ENCODE data around the gene DPY19L3.

DPY19L3 gene

GRCh38 chr19:32459204-32459865, 53.8 kb downstream of the DPY19L3 start:
- no peak for TF ChIP-seq USF1 (IDR thresholded peaks at IDR 0.05)
- no peak for TF ChIP-seq RAD21 (IDR thresholded peaks at IDR 0.05; ENCODE audit: low read depth)
- no peak for TF ChIP-seq YY1 (IDR thresholded peaks at IDR 0.05; ENCODE audit: low read depth)
- no peak for TF ChIP-seq CREB1 (IDR thresholded peaks at IDR 0.05; ENCODE audit: low read depth)
- no peak for TF ChIP-seq ZBTB7A (IDR thresholded peaks at IDR 0.05; ENCODE audit: low read depth)
- TF ChIP-seq FOXM1 (IDR thresholded peaks at IDR 0.05; ENCODE audit: borderline replicate concordance, low read depth), result no peak
- TF ChIP-seq CEBPB (IDR thresholded peaks at IDR 0.05), result no peak
- no peak for TF ChIP-seq EGR1 (IDR thresholded peaks at IDR 0.05)
- TF ChIP-seq TAF1 (IDR thresholded peaks at IDR 0.05; ENCODE audit: low read depth), result no peak
- TF ChIP-seq MAX (IDR thresholded peaks at IDR 0.05), result no peak
- no peak for TF ChIP-seq EP300 (IDR thresholded peaks at IDR 0.05; ENCODE audit: borderline replicate concordance)
- TF ChIP-seq, protein P1, sequence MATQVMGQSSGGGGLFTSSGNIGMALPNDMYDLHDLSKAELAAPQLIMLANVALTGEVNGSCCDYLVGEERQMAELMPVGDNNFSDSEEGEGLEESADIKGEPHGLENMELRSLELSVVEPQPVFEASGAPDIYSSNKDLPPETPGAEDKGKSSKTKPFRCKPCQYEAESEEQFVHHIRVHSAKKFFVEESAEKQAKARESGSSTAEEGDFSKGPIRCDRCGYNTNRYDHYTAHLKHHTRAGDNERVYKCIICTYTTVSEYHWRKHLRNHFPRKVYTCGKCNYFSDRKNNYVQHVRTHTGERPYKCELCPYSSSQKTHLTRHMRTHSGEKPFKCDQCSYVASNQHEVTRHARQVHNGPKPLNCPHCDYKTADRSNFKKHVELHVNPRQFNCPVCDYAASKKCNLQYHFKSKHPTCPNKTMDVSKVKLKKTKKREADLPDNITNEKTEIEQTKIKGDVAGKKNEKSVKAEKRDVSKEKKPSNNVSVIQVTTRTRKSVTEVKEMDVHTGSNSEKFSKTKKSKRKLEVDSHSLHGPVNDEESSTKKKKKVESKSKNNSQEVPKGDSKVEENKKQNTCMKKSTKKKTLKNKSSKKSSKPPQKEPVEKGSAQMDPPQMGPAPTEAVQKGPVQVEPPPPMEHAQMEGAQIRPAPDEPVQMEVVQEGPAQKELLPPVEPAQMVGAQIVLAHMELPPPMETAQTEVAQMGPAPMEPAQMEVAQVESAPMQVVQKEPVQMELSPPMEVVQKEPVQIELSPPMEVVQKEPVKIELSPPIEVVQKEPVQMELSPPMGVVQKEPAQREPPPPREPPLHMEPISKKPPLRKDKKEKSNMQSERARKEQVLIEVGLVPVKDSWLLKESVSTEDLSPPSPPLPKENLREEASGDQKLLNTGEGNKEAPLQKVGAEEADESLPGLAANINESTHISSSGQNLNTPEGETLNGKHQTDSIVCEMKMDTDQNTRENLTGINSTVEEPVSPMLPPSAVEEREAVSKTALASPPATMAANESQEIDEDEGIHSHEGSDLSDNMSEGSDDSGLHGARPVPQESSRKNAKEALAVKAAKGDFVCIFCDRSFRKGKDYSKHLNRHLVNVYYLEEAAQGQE (IDR thresholded peaks at IDR 0.05; ENCODE audit: low read depth), result no peak

- TF ChIP-seq EP300 (IDR thresholded peaks at IDR 0.05; ENCODE audit: borderline replicate concordance) (no peak), TAF1 (IDR thresholded peaks at IDR 0.05; ENCODE audit: low read depth) (no peak), EGR1 (IDR thresholded peaks at IDR 0.05) (no peak), USF1 (IDR thresholded peaks at IDR 0.05) (no peak), NFIC (IDR thresholded peaks at IDR 0.05) (no peak), TCF12 (IDR thresholded peaks at IDR 0.05; ENCODE audit: low read depth) (no peak), MAX (IDR thresholded peaks at IDR 0.05) (no peak), CEBPB (IDR thresholded peaks at IDR 0.05) (no peak), FOXM1 (IDR thresholded peaks at IDR 0.05; ENCODE audit: borderline replicate concordance, low read depth) (no peak), TEAD4 (IDR thresholded peaks at IDR 0.05) (no peak), CREB1 (IDR thresholded peaks at IDR 0.05; ENCODE audit: low read depth) (no peak), RAD21 (IDR thresholded peaks at IDR 0.05; ENCODE audit: low read depth) (no peak), ZBTB7A (IDR thresholded peaks at IDR 0.05; ENCODE audit: low read depth) (no peak), YY1 (IDR thresholded peaks at IDR 0.05; ENCODE audit: low read depth) (no peak)
- TF ChIP-seq, protein P1 (IDR thresholded peaks at IDR 0.05; ENCODE audit: low read depth), result no peak
Observed at GRCh38 chr19:32460476-32460875, 54.9 kb downstream of the DPY19L3 start.

DNA sequence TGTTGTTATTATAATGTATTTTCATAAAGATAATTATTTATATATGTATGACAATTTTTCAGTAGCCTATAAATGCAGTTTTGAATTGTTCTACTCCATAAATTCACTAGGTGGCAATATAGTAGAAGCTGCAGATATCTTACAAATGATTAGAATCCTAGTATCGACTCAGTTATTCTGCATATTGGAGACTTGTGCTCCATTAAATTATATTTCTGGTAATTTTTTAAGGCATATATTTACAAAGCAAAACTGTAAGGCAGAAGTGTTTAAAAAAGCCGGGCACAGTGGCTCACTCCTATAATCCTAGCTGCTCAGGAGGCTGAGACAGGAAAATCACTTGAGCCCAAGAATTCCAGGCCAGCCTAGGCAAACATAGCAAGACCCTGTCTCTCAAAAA, 58.7 kb downstream of the DPY19L3 start:
- TF ChIP-seq CREB1 (IDR thresholded peaks at IDR 0.05; ENCODE audit: low read depth) (no peak), RAD21 (IDR thresholded peaks at IDR 0.05; ENCODE audit: low read depth) (peak; percentile 30), TCF12 (IDR thresholded peaks at IDR 0.05; ENCODE audit: low read depth) (no peak)

DNA sequence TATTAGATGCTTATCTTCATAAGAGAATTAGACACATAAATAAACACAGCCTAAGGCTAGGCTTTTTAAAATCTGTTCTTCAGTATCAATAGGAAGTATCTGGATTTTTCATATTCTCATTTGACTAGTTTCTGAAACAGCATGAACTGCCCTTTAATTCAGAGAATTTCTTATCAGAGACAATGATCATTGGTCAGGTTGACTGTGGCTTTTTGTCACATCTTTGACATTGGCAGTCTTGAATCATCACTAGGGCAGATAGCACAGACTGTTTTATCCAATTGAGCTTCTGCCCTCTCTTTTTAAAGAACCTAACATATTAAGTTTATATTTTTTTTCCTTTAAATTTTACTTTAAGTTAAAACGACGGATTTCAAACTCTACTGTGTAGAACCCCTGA, 59.6 kb downstream of the DPY19L3 start:
- TF ChIP-seq, protein P1 (IDR thresholded peaks at IDR 0.05; ENCODE audit: low read depth), result no peak
- no peak for TF ChIP-seq FOXM1 (IDR thresholded peaks at IDR 0.05; ENCODE audit: borderline replicate concordance, low read depth)
- TF ChIP-seq MAX (IDR thresholded peaks at IDR 0.05), result no peak
- no peak for TF ChIP-seq TCF12 (IDR thresholded peaks at IDR 0.05; ENCODE audit: low read depth)
- no peak for TF ChIP-seq EP300 (IDR thresholded peaks at IDR 0.05; ENCODE audit: borderline replicate concordance)
- TF ChIP-seq NFIC (IDR thresholded peaks at IDR 0.05), result no peak
- TF ChIP-seq YY1 (IDR thresholded peaks at IDR 0.05; ENCODE audit: low read depth), result no peak
- TF ChIP-seq CREB1 (IDR thresholded peaks at IDR 0.05; ENCODE audit: low read depth), result no peak
- no peak for TF ChIP-seq ZBTB7A (IDR thresholded peaks at IDR 0.05; ENCODE audit: low read depth)
- TF ChIP-seq USF1 (IDR thresholded peaks at IDR 0.05), result no peak
- TF ChIP-seq TAF1 (IDR thresholded peaks at IDR 0.05; ENCODE audit: low read depth), result no peak
- no peak for TF ChIP-seq CEBPB (IDR thresholded peaks at IDR 0.05)
- TF ChIP-seq EGR1 (IDR thresholded peaks at IDR 0.05), result no peak
- TF ChIP-seq TEAD4 (IDR thresholded peaks at IDR 0.05), result no peak
- TF ChIP-seq RAD21 (IDR thresholded peaks at IDR 0.05; ENCODE audit: low read depth), result no peak
